ENCODE measurements around the gene PDZD7.

Gene PDZD7

GRCh38 chr10:101012525-101013364 lies 18.2 kb downstream of the PDZD7 start:
- H3K4me1 ChIP-seq (ENCODE audit: control insufficient read depth, insufficient read depth, low read length): no peaks in the 10 kb centered on the region
- H3K4me3 ChIP-seq (ENCODE audit: low read depth, low read length): no peak overlapping the region
- H3K27me3 ChIP-seq (ENCODE audit: control insufficient read depth, insufficient read depth, low read length): peaks cover 30% of the 10 kb centered on the region
- H3K9ac ChIP-seq (ENCODE audit: low read depth, low read length): no peak overlapping the region
- H3K36me3 ChIP-seq (ENCODE audit: control insufficient read depth, insufficient read depth, low read length): no peaks in the 10 kb centered on the region
- no peaks in the 10 kb centered on the region for H3K9me3 ChIP-seq (ENCODE audit: control insufficient read depth, insufficient read depth, low read length)

GRCh38 chr10:101011517-101012423 lies 19.2 kb downstream of the PDZD7 start:
- H3K4me1 ChIP-seq (ENCODE audit: control insufficient read depth, insufficient read depth, low read length): no peaks in the 10 kb centered on the region
- H3K4me3 ChIP-seq (ENCODE audit: low read depth, low read length): no peak overlapping the region
- H3K9ac ChIP-seq (ENCODE audit: low read depth, low read length): no peak overlapping the region
- peaks cover 4% of the 10 kb centered on the region for H3K36me3 ChIP-seq (ENCODE audit: control insufficient read depth, insufficient read depth, low read length)
- peaks cover 20% of the 10 kb centered on the region for H3K27me3 ChIP-seq (ENCODE audit: control insufficient read depth, insufficient read depth, low read length)
- no peaks in the 10 kb centered on the region for H3K9me3 ChIP-seq (ENCODE audit: control insufficient read depth, insufficient read depth, low read length)

- Histone ChIP-seq H3K9ac (ENCODE audit: low read depth, low read length) (no peak overlapping the region), H3K4me3 (ENCODE audit: low read depth, low read length) (no peak overlapping the region), H3K4me1 (ENCODE audit: control insufficient read depth, insufficient read depth, low read length) (no peaks in the 10 kb centered on the region), H3K9me3 (ENCODE audit: control insufficient read depth, insufficient read depth, low read length) (no peaks in the 10 kb centered on the region), H3K27me3 (ENCODE audit: control insufficient read depth, insufficient read depth, low read length) (peaks cover 10% of the 10 kb centered on the region), H3K36me3 (ENCODE audit: control insufficient read depth, insufficient read depth, low read length) (peaks cover 13% of the 10 kb centered on the region)
Observed at GRCh38 chr10:101010329-101010728, 20.6 kb downstream of the PDZD7 start.

GRCh38 chr10:101008823-101009423 lies 22.0 kb downstream of the PDZD7 start:
- no peaks in the 10 kb centered on the region for H3K4me1 ChIP-seq (ENCODE audit: control insufficient read depth, insufficient read depth, low read length)
- peaks cover 14% of the 10 kb centered on the region for H3K36me3 ChIP-seq (ENCODE audit: control insufficient read depth, insufficient read depth, low read length)
- no peaks in the 10 kb centered on the region for H3K9me3 ChIP-seq (ENCODE audit: control insufficient read depth, insufficient read depth, low read length)
- no peaks in the 10 kb centered on the region for H3K27me3 ChIP-seq (ENCODE audit: control insufficient read depth, insufficient read depth, low read length)
- no peak overlapping the region for H3K9ac ChIP-seq (ENCODE audit: low read depth, low read length)
- no peak overlapping the region for H3K4me3 ChIP-seq (ENCODE audit: low read depth, low read length)

- Histone ChIP-seq H3K36me3 (ENCODE audit: control insufficient read depth, insufficient read depth, low read length) (peaks cover 14% of the 10 kb centered on the region), H3K4me3 (ENCODE audit: low read depth, low read length) (no peak overlapping the region), H3K9me3 (ENCODE audit: control insufficient read depth, insufficient read depth, low read length) (no peaks in the 10 kb centered on the region), H3K4me1 (ENCODE audit: control insufficient read depth, insufficient read depth, low read length) (no peaks in the 10 kb centered on the region), H3K9ac (ENCODE audit: low read depth, low read length) (no peak overlapping the region), H3K27me3 (ENCODE audit: control insufficient read depth, insufficient read depth, low read length) (no peaks in the 10 kb centered on the region)
Observed at GRCh38 chr10:101007915-101008822, 22.8 kb downstream of the PDZD7 start.

- H3K4me3 ChIP-seq (ENCODE audit: low read depth, low read length): no peak overlapping the region
- no peaks in the 10 kb centered on the region for H3K4me1 ChIP-seq (ENCODE audit: control insufficient read depth, insufficient read depth, low read length)
- H3K9me3 ChIP-seq (ENCODE audit: control insufficient read depth, insufficient read depth, low read length): no peaks in the 10 kb centered on the region
- H3K27me3 ChIP-seq (ENCODE audit: control insufficient read depth, insufficient read depth, low read length): no peaks in the 10 kb centered on the region
- H3K36me3 ChIP-seq (ENCODE audit: control insufficient read depth, insufficient read depth, low read length): peaks cover 20% of the 10 kb centered on the region
- H3K9ac ChIP-seq (ENCODE audit: low read depth, low read length): no peak overlapping the region
Observed at GRCh38 chr10:101007099-101007711, 23.7 kb downstream of the PDZD7 start.

- Histone ChIP-seq H3K4me3 (ENCODE audit: low read depth, low read length) (no peak overlapping the region), H3K27me3 (ENCODE audit: control insufficient read depth, insufficient read depth, low read length) (no peaks in the 10 kb centered on the region), H3K36me3 (ENCODE audit: control insufficient read depth, insufficient read depth, low read length) (peaks cover 20% of the 10 kb centered on the region), H3K9ac (ENCODE audit: low read depth, low read length) (no peak overlapping the region), H3K4me1 (ENCODE audit: control insufficient read depth, insufficient read depth, low read length) (no peaks in the 10 kb centered on the region), H3K9me3 (ENCODE audit: control insufficient read depth, insufficient read depth, low read length) (no peaks in the 10 kb centered on the region)
Observed at GRCh38 chr10:101006593-101007098, 24.3 kb downstream of the PDZD7 start.

GRCh38 chr10:101005869-101006567 lies 24.9 kb downstream of the PDZD7 start:
- Histone ChIP-seq H3K27me3 (ENCODE audit: control insufficient read depth, insufficient read depth, low read length) (no peaks in the 10 kb centered on the region), H3K4me1 (ENCODE audit: control insufficient read depth, insufficient read depth, low read length) (no peaks in the 10 kb centered on the region), H3K9ac (ENCODE audit: low read depth, low read length) (no peak overlapping the region), H3K4me3 (ENCODE audit: low read depth, low read length) (no peak overlapping the region), H3K9me3 (ENCODE audit: control insufficient read depth, insufficient read depth, low read length) (no peaks in the 10 kb centered on the region), H3K36me3 (ENCODE audit: control insufficient read depth, insufficient read depth, low read length) (peaks cover 20% of the 10 kb centered on the region)

- Histone ChIP-seq H3K4me1 (ENCODE audit: control insufficient read depth, insufficient read depth, low read length) (no peaks in the 10 kb centered on the region), H3K9ac (ENCODE audit: low read depth, low read length) (no peak overlapping the region), H3K9me3 (ENCODE audit: control insufficient read depth, insufficient read depth, low read length) (no peaks in the 10 kb centered on the region), H3K27me3 (ENCODE audit: control insufficient read depth, insufficient read depth, low read length) (no peaks in the 10 kb centered on the region), H3K4me3 (ENCODE audit: low read depth, low read length) (no peak overlapping the region), H3K36me3 (ENCODE audit: control insufficient read depth, insufficient read depth, low read length) (peaks cover 20% of the 10 kb centered on the region)
Observed at GRCh38 chr10:101005361-101005760, 25.6 kb downstream of the PDZD7 start.

- Histone ChIP-seq H3K9ac (ENCODE audit: low read depth, low read length) (no peak overlapping the region), H3K4me3 (ENCODE audit: low read depth, low read length) (no peak overlapping the region), H3K4me1 (ENCODE audit: control insufficient read depth, insufficient read depth, low read length) (peaks cover 1% of the 10 kb centered on the region), H3K9me3 (ENCODE audit: control insufficient read depth, insufficient read depth, low read length) (no peaks in the 10 kb centered on the region), H3K36me3 (ENCODE audit: control insufficient read depth, insufficient read depth, low read length) (peaks cover 20% of the 10 kb centered on the region), H3K27me3 (ENCODE audit: control insufficient read depth, insufficient read depth, low read length) (no peaks in the 10 kb centered on the region)
Observed at GRCh38 chr10:101003639-101004206, 27.2 kb downstream of the PDZD7 start.

Data from iPS-15b (cell line).